GM13977 (cell line): Measurements from ENCODE around the gene SMTNL2.

Experiments used
- DNase-seq: peaks from one replicate; pipeline ENCODE4 v3.0.0; 2012; ENCODE audit warnings: low spot score
- CTCF ChIP-seq: IDR thresholded peaks from 2 replicates; pipeline ENCODE4 v1.5.1; 2012; ENCODE audit warnings: mild to moderate bottlenecking, control low read depth; ENCODE audit not compliant: insufficient read depth; ENCODE audit errors: extremely low read depth, missing control alignments
- in situ Hi-C: fragments of 300-500 bp; cut with MboI; formaldehyde crosslinking; loops from one replicate; pipeline ENCODE4 v1.12.0; 2022; ENCODE audit warnings: low sequenced_read_pairs, low pct_unique_long_range_greater_than_20kb, mixed read lengths, inconsistent platforms; ENCODE audit not compliant: unreplicated experiment

SMTNL2 gene

GRCh38 chr17:4580291-4580690 lies 4.0 kb upstream of the SMTNL2 start:
- in situ Hi-C loops, result no loop called here
- DNase-seq, result no peak
- TF ChIP-seq CTCF, result no peak

- DNase-seq, result no peak
- in situ Hi-C loops, result no loop called here
- no peak for TF ChIP-seq CTCF
Measured at GRCh38 chr17:4582101-4582501, 2.2 kb upstream of the SMTNL2 start.

- no peak for TF ChIP-seq CTCF
- DNase-seq, result no peak
- in situ Hi-C loops, result no loop called here
Measured at GRCh38 chr17:4582691-4583090, 1.6 kb upstream of the SMTNL2 start.

- no peak for TF ChIP-seq CTCF
- in situ Hi-C loops, result no loop called here
- no peak for DNase-seq
Measured at GRCh38 chr17:4583206-4583605, 1.1 kb upstream of the SMTNL2 start.

- no peak for TF ChIP-seq CTCF
- in situ Hi-C loops, result no loop called here
- DNase-seq, result no peak
Measured at GRCh38 chr17:4583782-4584100, 588 bp upstream of the SMTNL2 start.

- no peak for DNase-seq
- in situ Hi-C loops, result no loop called here
- TF ChIP-seq CTCF, result no peak
Measured at GRCh38 chr17:4584917-4585637, 748 bp downstream of the SMTNL2 start.

- TF ChIP-seq CTCF, result no peak
- in situ Hi-C loops, result no loop called here
- DNase-seq, result no peak
Measured at GRCh38 chr17:4585638-4585994, 1.3 kb downstream of the SMTNL2 start.
